ENCODE data around the gene FHOD3. TPM values are rescaled to one million over a fixed set of nuclear protein-coding genes. Genes with fewer than 3 reads are reported as not detected.

The FHOD3 gene
- total RNA-seq, 1 donor from 2014 or later: 16.3 TPM

GRCh38 chr18:36529747-36530146 is 232.2 kb downstream of the FHOD3 start:
- H3K27me3 Mint-ChIP-seq (ENCODE audit: low read depth): no peaks in the 10 kb centered on the region
- H3K36me3 Mint-ChIP-seq: no peaks in the 10 kb centered on the region
- no peak overlapping the region for H3K27ac Mint-ChIP-seq
- DNase-seq (ENCODE audit: low spot score in 2 of 2, unreplicated experiment in 2 of 2): no peak
- H3K4me1 Mint-ChIP-seq: no peaks in the 10 kb centered on the region
- TF ChIP-seq CTCF (IDR thresholded peaks at IDR 0.05; ENCODE audit: unreplicated experiment): no peak
- H3K9me3 Mint-ChIP-seq: no peaks in the 10 kb centered on the region
- H3K4me3 Mint-ChIP-seq: no peak overlapping the region

GRCh38 chr18:36530676-36531405 is 233.3 kb downstream of the FHOD3 start:
- H3K36me3 Mint-ChIP-seq: no peaks in the 10 kb centered on the region
- no peaks in the 10 kb centered on the region for H3K9me3 Mint-ChIP-seq
- no peaks in the 10 kb centered on the region for H3K4me1 Mint-ChIP-seq
- no peak overlapping the region for H3K4me3 Mint-ChIP-seq
- no peak for DNase-seq (ENCODE audit: low spot score in 2 of 2, unreplicated experiment in 2 of 2)
- H3K27me3 Mint-ChIP-seq (ENCODE audit: low read depth): no peaks in the 10 kb centered on the region
- H3K27ac Mint-ChIP-seq: no peak overlapping the region
- TF ChIP-seq CTCF (IDR thresholded peaks at IDR 0.05; ENCODE audit: unreplicated experiment): no peak

- H3K9me3 Mint-ChIP-seq: no peaks in the 10 kb centered on the region
- H3K36me3 Mint-ChIP-seq: no peaks in the 10 kb centered on the region
- no peaks in the 10 kb centered on the region for H3K27me3 Mint-ChIP-seq (ENCODE audit: low read depth)
- no peaks in the 10 kb centered on the region for H3K4me1 Mint-ChIP-seq
- no peak for TF ChIP-seq CTCF (IDR thresholded peaks at IDR 0.05; ENCODE audit: unreplicated experiment)
- H3K27ac Mint-ChIP-seq: no peak overlapping the region
- H3K4me3 Mint-ChIP-seq: no peak overlapping the region
- no peak for DNase-seq (ENCODE audit: low spot score in 2 of 2, unreplicated experiment in 2 of 2)
These were observed 234.1 kb downstream of the FHOD3 start for GRCh38 chr18:36531636-36532035.

- no peak overlapping the region for H3K27ac Mint-ChIP-seq
- no peaks in the 10 kb centered on the region for H3K4me1 Mint-ChIP-seq
- no peak for DNase-seq (ENCODE audit: low spot score in 2 of 2, unreplicated experiment in 2 of 2)
- H3K36me3 Mint-ChIP-seq: no peaks in the 10 kb centered on the region
- no peaks in the 10 kb centered on the region for H3K9me3 Mint-ChIP-seq
- TF ChIP-seq CTCF (IDR thresholded peaks at IDR 0.05; ENCODE audit: unreplicated experiment): no peak
- no peaks in the 10 kb centered on the region for H3K27me3 Mint-ChIP-seq (ENCODE audit: low read depth)
- no peak overlapping the region for H3K4me3 Mint-ChIP-seq
These were observed 234.9 kb downstream of the FHOD3 start for GRCh38 chr18:36532394-36532793.

GRCh38 chr18:36532815-36533214 is 235.3 kb downstream of the FHOD3 start:
- no peak for DNase-seq (ENCODE audit: low spot score in 2 of 2, unreplicated experiment in 2 of 2)
- Mint-ChIP-seq H3K27me3 (ENCODE audit: low read depth) (no peaks in the 10 kb centered on the region), H3K4me3 (no peak overlapping the region), H3K27ac (no peak overlapping the region), H3K4me1 (no peaks in the 10 kb centered on the region), H3K9me3 (no peaks in the 10 kb centered on the region), H3K36me3 (no peaks in the 10 kb centered on the region)
- TF ChIP-seq CTCF (IDR thresholded peaks at IDR 0.05; ENCODE audit: unreplicated experiment): no peak
